Activated CD4-positive, alpha-beta memory T cell treated with anti-CD3 and anti-CD28 coated beads, Interleukin-2, amount 10 ng/mL, durations not matched to agents 7 days and 5 days (primary cell): Measurements from ENCODE around the gene NOC3L. TPM values are rescaled to one million over a fixed set of nuclear protein-coding genes. Genes with fewer than 3 reads are reported as not detected.

Experiments
- CTCF ChIA-PET: fragments of 350-600 bp; sonication (Branson Sonifier 250); formaldehyde crosslinking; loops from one replicate; lab custom pipeline; 2021; ENCODE audit warnings: antibody characterized with exemption, inconsistent platforms; lab: Charles Lee
- POLR2A ChIA-PET: fragments of 350-600 bp; sonication (Branson Sonifier 250); formaldehyde crosslinking; loops from one replicate; lab custom pipeline; 2021; ENCODE audit warnings: antibody characterized with exemption; lab: Charles Lee
- DNase-seq: peaks from one replicate; pipeline ENCODE4 v3.0.0-alpha.2; 2020
- H3K27ac Mint-ChIP-seq: one replicate; pipeline ENCODE4 v1.8.0; 2021; ENCODE audit warnings: mild to moderate bottlenecking, mixed read lengths
- H3K27me3 Mint-ChIP-seq: one replicate; pipeline ENCODE4 v1.8.0; 2021; ENCODE audit warnings: mixed read lengths
- H3K36me3 Mint-ChIP-seq: one replicate; pipeline ENCODE4 v1.8.0; 2021; ENCODE audit warnings: low read depth, mixed read lengths
- H3K4me1 Mint-ChIP-seq: one replicate; pipeline ENCODE4 v1.8.0; 2021; ENCODE audit warnings: mixed read lengths
- H3K4me3 Mint-ChIP-seq: one replicate; pipeline ENCODE4 v1.8.0; 2021; ENCODE audit warnings: mild to moderate bottlenecking, mixed read lengths
- H3K9me3 Mint-ChIP-seq: one replicate; pipeline ENCODE4 v1.8.0; 2021; ENCODE audit warnings: mixed read lengths
- total RNA-seq, 2 experiments: library from RNA; stranded (reverse); gene quantifications; one replicate each; pipeline ENCODE4 v1.2.3, GENCODE V29; 2021

The NOC3L gene
- total RNA-seq, 2 experiments from 2014 or later, result 18.6 TPM

DNA sequence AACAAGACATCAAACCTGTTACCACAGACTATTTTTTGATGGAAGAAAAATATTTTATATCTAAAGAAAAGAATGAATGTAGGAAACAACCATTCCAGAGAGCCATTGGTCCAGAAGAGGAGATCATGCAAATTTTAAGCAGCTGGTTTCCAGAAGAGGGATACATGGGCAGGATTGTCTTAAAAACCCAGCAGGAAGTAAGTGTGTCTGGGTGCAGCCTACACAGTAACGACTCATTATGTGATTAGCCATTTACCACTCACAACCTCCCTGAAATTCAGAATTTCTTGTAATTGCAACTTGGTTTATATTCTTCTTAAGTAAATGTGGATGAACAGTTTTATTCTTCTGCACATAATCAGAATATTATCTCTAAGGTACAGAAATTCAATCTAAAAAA is 46.2 kb downstream of the NOC3L start:
- no peaks in the 10 kb centered on the region for H3K36me3 Mint-ChIP-seq
- ChIA-PET CTCF (no interaction called here), POLR2A (no interaction called here)
- peaks cover 4% of the 10 kb centered on the region for H3K4me1 Mint-ChIP-seq
- no peaks in the 10 kb centered on the region for H3K27me3 Mint-ChIP-seq
- H3K27ac Mint-ChIP-seq, result no peak overlapping the region
- no peak overlapping the region for H3K4me3 Mint-ChIP-seq
- no peak for DNase-seq
- H3K9me3 Mint-ChIP-seq, result no peaks in the 10 kb centered on the region

DNA sequence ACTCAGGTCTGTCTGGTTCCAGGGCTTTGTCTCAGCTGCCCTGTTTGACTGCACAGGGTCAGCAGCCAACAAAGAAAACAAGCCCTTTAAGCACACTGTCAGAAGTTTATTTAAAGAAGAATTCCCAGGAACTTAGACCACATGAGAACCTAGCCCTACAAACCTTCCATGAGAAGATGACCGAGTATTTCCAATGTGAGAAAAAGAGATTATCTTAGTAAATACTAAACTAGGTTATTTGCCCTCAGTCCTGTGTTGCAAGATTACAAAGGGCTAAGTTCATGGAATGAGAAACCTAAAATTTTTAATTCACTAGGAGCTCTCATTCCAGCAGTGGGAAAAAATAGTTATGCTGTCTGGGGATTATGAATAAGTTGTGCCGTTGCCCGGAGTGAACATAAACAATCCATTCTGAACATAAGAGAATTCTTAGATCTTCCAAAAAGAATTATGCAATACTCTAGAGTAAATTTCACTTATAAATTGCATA is 46.7 kb downstream of the NOC3L start:
- Mint-ChIP-seq H3K27me3 (no peaks in the 10 kb centered on the region), H3K4me3 (no peak overlapping the region), H3K36me3 (no peaks in the 10 kb centered on the region), H3K9me3 (no peaks in the 10 kb centered on the region), H3K4me1 (peaks cover 4% of the 10 kb centered on the region), H3K27ac (no peak overlapping the region)
- CTCF ChIA-PET, result no interaction called here
- POLR2A ChIA-PET, result no interaction called here
- no peak for DNase-seq

DNA sequence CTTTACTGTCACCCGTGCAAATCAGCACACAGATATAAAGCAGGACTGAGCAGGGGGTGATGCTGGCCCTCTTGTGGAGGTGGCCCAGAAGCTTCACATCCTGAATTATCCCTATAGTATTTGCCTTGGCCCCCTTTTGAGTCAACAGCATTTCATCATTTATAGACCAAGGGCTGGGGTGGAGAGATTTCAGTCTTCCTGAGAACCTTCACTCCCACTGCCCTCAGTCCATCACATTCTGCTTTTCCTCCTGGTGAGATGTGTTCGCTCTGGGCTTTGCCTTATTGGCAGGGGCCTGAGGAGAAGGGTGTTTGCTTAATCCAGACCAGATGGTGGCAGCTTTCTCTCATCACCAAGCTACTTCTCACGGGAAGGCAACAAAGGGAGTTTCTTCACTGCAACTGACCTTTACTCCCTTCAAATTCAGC is 47.7 kb downstream of the NOC3L start:
- H3K4me3 Mint-ChIP-seq, result no peak overlapping the region
- CTCF ChIA-PET, result no interaction called here
- H3K4me1 Mint-ChIP-seq, result peaks cover 4% of the 10 kb centered on the region
- H3K36me3 Mint-ChIP-seq, result no peaks in the 10 kb centered on the region
- no peak overlapping the region for H3K27ac Mint-ChIP-seq
- no peak for DNase-seq
- no peaks in the 10 kb centered on the region for H3K9me3 Mint-ChIP-seq
- peaks cover 3% of the 10 kb centered on the region for H3K27me3 Mint-ChIP-seq
- POLR2A ChIA-PET, result interaction anchor here (1.0 kb wide), 1 partner anchor 16 kb away, joined by 4 read pairs; no protein-coding TSS in a partner anchor

DNA sequence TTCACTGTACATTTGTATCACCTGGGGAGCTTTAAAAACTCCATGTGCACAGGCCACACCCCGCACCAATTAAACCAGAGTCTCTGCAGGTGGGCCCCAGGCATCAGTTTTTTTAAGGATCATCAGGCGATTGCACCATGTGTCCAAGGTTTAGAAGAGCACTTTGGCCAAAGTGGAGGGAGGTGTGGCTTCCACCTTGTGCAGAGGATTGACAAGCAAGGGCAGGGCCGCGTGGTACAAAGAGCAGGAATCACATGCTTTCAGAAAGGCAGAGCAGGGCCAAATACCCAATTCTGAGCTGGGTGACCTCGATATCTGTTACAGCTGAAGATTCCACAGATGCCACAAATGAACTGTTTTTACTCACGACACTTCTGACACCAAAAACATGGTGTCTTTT is 52.4 kb downstream of the NOC3L start:
- Mint-ChIP-seq H3K27ac (no peak overlapping the region), H3K4me3 (no peak overlapping the region), H3K36me3 (no peaks in the 10 kb centered on the region), H3K27me3 (peaks cover 21% of the 10 kb centered on the region), H3K9me3 (no peaks in the 10 kb centered on the region), H3K4me1 (peaks cover 3% of the 10 kb centered on the region)
- ChIA-PET CTCF (interaction anchor here (0.7 kb wide), 2 partner anchors 10 to 134 kb away, joined by 3 to 4 read pairs; no protein-coding TSS in a partner anchor), POLR2A (no interaction called here)
- no peak for DNase-seq

DNA sequence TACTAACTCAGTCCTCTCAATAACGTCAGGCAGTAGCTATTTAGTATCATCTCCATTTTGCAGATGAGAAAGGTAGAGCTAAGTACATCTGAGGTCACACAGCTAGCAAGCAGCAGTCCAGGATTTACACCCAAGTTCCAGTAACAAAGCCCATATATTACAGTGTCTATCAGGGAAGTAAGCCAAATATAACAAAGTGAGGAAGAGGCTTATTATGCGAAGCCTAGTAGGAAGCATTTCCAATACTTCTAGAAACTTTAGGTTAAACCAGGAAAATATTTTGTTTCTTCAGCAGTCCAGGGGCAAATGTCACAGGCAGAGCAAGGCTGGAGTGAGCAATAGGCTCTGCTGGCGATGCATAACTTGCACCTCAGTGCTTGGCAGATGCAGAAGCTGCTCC is 53.9 kb downstream of the NOC3L start:
- POLR2A ChIA-PET, result no interaction called here
- Mint-ChIP-seq H3K27ac (no peak overlapping the region), H3K36me3 (no peaks in the 10 kb centered on the region), H3K27me3 (peaks cover 31% of the 10 kb centered on the region), H3K4me1 (peaks cover 3% of the 10 kb centered on the region), H3K9me3 (no peaks in the 10 kb centered on the region), H3K4me3 (no peak overlapping the region)
- CTCF ChIA-PET, result interaction anchor here (3.3 kb wide), 1 partner anchor 12 kb away, joined by 17 read pairs; no protein-coding TSS in a partner anchor
- no peak for DNase-seq

DNA sequence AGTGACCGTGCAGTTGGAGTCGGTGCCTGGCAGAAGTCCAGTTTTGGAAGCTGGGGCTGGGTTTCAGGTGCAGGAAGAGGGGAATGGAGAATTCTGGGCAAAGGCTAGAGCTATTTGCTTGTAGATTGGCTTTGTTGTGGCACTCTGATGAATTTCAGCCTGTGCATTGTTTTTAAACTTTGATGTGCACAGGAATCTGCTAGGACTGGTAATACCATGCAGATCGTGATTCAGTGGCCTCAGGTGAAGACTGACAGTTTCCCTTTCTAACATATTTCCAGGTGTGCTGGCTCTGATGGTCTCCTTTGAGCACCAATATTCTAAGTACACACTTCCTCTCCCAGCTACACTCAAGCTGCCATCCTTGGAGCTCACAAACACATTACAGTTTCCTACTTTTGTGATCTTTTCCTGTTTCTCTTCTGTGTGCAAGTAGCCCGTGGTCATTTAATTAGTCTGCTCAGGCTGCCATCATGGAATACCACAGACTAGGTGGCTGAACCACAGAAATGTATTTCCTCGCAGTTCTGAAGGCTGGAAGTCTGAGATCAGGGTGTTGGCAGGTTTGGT is 55.6 kb downstream of the NOC3L start:
- CTCF ChIA-PET, result interaction anchor here (0.5 to 3.3 kb wide), 2 partner anchors 14 to 80 kb away, joined by 3 to 17 read pairs; no protein-coding TSS in a partner anchor
- H3K9me3 Mint-ChIP-seq, result no peaks in the 10 kb centered on the region
- no peaks in the 10 kb centered on the region for H3K36me3 Mint-ChIP-seq
- POLR2A ChIA-PET, result no interaction called here
- H3K27ac Mint-ChIP-seq, result no peak overlapping the region
- peaks cover 42% of the 10 kb centered on the region for H3K27me3 Mint-ChIP-seq
- H3K4me3 Mint-ChIP-seq, result no peak overlapping the region
- peaks cover 3% of the 10 kb centered on the region for H3K4me1 Mint-ChIP-seq
- no peak for DNase-seq

DNA sequence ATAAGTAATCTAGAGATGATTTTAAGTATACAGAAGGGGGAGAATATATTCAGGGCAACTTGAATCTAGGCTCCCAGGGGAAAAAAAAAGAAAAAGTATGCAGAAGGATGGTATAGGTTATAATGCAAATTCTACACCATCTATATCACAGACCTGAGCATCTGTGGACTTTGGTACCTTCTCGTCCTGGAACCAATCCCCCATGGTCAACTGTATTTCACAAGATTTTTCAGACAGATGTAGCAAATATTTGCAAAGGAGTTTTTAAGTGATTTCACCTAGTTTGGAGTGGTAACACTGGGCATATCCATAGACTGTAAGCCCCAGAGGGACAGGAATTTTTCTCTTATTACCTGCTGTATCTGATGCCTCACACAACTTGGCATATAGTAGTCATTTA is 58.8 kb downstream of the NOC3L start:
- POLR2A ChIA-PET, result interaction anchor here (1.2 kb wide), 1 partner anchor 17 kb away, joined by 3 read pairs; no protein-coding TSS in a partner anchor
- no peak overlapping the region for H3K27ac Mint-ChIP-seq
- no peaks in the 10 kb centered on the region for H3K9me3 Mint-ChIP-seq
- H3K4me3 Mint-ChIP-seq, result no peak overlapping the region
- peaks cover 48% of the 10 kb centered on the region for H3K27me3 Mint-ChIP-seq
- peaks cover 18% of the 10 kb centered on the region for H3K4me1 Mint-ChIP-seq
- DNase-seq, result no peak
- no peaks in the 10 kb centered on the region for H3K36me3 Mint-ChIP-seq
- CTCF ChIA-PET, result interaction anchor here (2.2 kb wide), 1 partner anchor 16 kb away, joined by 9 read pairs; no protein-coding TSS in a partner anchor

DNA sequence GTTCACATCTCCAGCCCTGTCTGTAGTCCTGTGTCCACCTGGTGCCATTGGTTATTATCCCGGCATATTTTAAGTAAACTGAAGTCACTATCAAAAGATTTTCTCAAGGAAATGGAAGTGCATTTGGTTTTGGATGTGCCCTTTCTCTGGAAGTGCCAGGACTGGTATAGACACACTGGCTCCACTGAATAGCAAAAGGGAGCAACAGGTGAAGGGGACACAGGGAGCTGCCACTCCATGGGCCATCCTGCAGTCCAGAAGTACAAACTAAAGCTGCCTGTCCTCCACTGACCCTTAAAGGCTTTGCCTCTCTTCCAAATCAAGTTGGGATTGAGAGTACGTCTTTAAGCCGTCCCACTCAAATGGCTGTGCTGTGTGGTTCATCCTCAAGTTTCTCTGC is 62.7 kb downstream of the NOC3L start:
- Mint-ChIP-seq H3K4me1 (peaks cover 22% of the 10 kb centered on the region), H3K27me3 (peaks cover 52% of the 10 kb centered on the region), H3K27ac (no peak overlapping the region), H3K9me3 (no peaks in the 10 kb centered on the region), H3K36me3 (no peaks in the 10 kb centered on the region), H3K4me3 (no peak overlapping the region)
- no peak for DNase-seq
- ChIA-PET POLR2A (interaction anchor here (1.1 kb wide), 1 partner anchor 15 kb away, joined by 4 read pairs; no protein-coding TSS in a partner anchor), CTCF (interaction anchor here (1.0 to 1.8 kb wide), 4 partner anchors 17 to 144 kb away, joined by 3 to 5 read pairs (median 4); no protein-coding TSS in a partner anchor)

DNA sequence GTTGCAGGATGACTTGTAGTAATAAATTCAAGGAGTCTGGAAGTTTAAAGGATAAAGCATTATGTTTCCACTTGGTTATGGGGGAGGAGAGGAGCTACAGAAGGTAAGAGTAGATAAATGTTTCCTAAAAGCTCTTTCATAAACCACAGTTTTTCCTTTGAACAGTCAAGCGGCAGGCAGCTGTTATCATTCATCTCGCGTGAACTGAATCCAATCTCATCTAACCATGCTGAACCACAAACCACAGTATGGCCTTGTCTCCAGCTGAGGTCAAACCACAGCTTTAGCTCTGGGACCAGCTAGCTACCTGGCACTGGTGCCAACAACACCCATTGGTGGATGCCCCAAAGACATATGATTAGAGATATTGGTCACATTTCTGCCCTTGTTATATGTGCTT is 63.3 kb downstream of the NOC3L start:
- H3K9me3 Mint-ChIP-seq, result no peaks in the 10 kb centered on the region
- ChIA-PET CTCF (interaction anchor here (0.6 to 1.2 kb wide), 6 partner anchors 17 to 477 kb away, joined by 3 to 4 read pairs (median 3); no protein-coding TSS in a partner anchor), POLR2A (interaction anchor here (0.9 to 1.1 kb wide), 2 partner anchors 15 to 19 kb away, joined by 4 read pairs; no protein-coding TSS in a partner anchor)
- no peak overlapping the region for H3K4me3 Mint-ChIP-seq
- H3K36me3 Mint-ChIP-seq, result no peaks in the 10 kb centered on the region
- H3K27ac Mint-ChIP-seq, result no peak overlapping the region
- peaks cover 22% of the 10 kb centered on the region for H3K4me1 Mint-ChIP-seq
- DNase-seq, result peak; percentile 60
- H3K27me3 Mint-ChIP-seq, result peaks cover 52% of the 10 kb centered on the region

DNA sequence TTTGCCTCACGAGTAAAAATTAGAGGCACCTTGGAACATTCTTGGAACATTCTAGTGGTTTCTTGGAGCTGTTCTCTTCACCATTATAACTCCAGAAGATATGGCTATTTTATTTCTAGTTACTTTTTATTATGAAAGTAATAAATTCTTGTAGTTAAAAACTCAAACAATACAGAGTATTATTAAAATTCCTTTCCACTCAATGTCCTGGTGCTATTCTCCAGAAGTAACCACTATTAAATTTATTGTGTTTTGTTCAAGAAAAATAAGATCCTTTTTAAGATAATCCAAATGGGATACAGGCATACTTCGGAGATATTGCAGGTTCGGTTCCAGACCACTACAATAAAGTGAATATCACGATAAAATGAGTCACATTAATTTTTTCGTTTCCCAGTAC is 68.6 kb downstream of the NOC3L start:
- CTCF ChIA-PET, result no interaction called here
- no peak for DNase-seq
- peaks cover 52% of the 10 kb centered on the region for H3K27me3 Mint-ChIP-seq
- no peaks in the 10 kb centered on the region for H3K36me3 Mint-ChIP-seq
- no peak overlapping the region for H3K4me3 Mint-ChIP-seq
- POLR2A ChIA-PET, result no interaction called here
- H3K9me3 Mint-ChIP-seq, result no peaks in the 10 kb centered on the region
- no peak overlapping the region for H3K27ac Mint-ChIP-seq
- peaks cover 14% of the 10 kb centered on the region for H3K4me1 Mint-ChIP-seq

DNA sequence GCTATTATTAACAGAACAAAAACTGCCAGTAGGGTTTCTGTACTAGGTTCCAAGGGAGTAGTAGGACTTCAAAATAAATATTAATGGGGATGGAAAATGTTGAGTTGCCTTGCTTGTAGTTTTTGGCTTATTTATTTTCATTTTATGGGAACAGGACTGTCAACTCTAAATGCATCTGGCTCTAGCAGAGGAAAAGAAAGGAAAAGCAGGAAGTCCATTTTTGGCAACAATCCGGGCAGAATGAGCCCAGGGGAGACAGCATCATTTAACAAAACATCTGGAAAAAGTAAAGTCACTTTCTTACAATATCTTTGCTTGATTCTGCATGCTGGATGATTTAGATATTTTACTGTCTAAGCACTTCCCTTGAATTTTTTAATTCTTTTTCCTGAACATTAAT is 69.4 kb downstream of the NOC3L start:
- Mint-ChIP-seq H3K27ac (no peak overlapping the region), H3K9me3 (no peaks in the 10 kb centered on the region), H3K4me3 (no peak overlapping the region), H3K4me1 (peaks cover 6% of the 10 kb centered on the region), H3K36me3 (no peaks in the 10 kb centered on the region), H3K27me3 (peaks cover 48% of the 10 kb centered on the region)
- DNase-seq, result no peak
- CTCF ChIA-PET, result no interaction called here
- POLR2A ChIA-PET, result no interaction called here

DNA sequence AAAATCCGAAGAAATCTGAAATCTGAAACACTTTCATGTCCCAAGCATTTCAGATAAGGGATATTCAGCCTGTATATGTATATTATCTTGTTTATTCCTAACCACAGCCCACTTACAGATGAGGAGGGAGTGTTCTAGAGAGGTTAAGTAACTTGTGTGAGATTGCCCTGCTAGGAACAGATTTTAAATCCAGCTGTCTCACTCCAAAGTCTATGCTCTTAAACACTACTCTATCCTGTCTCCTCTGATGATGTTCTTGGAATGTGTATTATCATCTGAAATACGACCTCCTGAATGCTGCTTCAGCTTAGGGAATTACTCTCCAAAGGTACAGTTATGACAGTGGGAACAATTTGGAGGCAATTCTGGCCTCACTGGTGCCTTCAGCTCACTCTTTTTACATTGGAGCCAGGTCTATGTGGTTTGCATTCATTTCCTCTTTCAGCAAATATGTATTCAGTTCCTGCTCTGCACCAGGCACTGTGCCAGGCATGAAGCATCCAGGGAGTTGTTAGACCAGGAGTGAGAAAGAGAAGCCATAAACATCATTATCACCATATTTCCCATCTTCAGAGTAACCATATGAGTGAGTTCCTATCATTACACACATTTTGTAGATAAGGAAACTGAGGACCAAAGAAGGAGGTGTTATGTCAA is 70.2 kb downstream of the NOC3L start:
- H3K9me3 Mint-ChIP-seq, result no peaks in the 10 kb centered on the region
- POLR2A ChIA-PET, result no interaction called here
- no peaks in the 10 kb centered on the region for H3K36me3 Mint-ChIP-seq
- H3K4me1 Mint-ChIP-seq, result peaks cover 8% of the 10 kb centered on the region
- CTCF ChIA-PET, result no interaction called here
- no peak overlapping the region for H3K4me3 Mint-ChIP-seq
- H3K27me3 Mint-ChIP-seq, result peaks cover 51% of the 10 kb centered on the region
- H3K27ac Mint-ChIP-seq, result no peak overlapping the region
- no peak for DNase-seq

DNA sequence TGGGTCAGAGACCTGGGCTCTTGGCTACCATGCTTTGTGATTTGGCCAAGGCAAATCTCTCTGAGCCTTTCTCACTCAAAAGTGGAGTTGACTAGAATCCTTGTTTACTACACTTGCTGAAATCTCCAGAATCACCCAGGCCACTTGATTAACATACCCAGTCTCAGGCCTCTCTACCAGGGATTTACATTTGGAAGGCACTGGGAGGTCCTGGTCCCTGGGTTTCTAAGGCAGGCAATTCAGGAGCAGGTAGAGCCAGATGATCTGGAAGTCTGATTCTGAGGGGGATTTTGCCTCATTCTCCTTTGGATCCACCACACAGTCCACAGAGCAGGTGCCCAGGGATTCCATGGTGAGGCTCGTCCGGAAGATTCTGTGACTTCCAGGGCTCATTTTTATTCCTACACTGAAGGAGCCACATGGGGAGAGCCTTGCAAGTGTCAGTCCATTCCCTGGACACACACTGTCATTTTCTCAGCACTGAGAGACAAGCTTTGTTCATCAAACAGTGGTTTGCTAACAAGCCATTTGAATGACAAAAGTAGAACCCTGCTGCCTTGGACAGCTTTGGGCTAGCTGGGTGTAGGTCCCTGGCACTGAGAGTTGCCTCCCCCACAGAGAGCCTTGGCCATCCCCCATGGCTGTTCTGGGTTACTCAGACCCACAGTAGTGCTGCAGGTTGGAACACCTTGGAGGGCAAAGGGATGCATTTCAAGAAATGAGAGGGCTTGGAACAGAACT is 74.2 kb downstream of the NOC3L start:
- Mint-ChIP-seq H3K36me3 (peaks cover 3% of the 10 kb centered on the region), H3K4me1 (peaks cover 23% of the 10 kb centered on the region), H3K27me3 (peaks cover 43% of the 10 kb centered on the region), H3K9me3 (no peaks in the 10 kb centered on the region), H3K27ac (no peak overlapping the region), H3K4me3 (no peak overlapping the region)
- ChIA-PET POLR2A (no interaction called here), CTCF (interaction anchor here (3.1 kb wide), 1 partner anchor 32 kb away, joined by 13 read pairs; no protein-coding TSS in a partner anchor)
- no peak for DNase-seq
